ENCODE data around the gene DMRTA2.

The DMRTA2 gene

GRCh38 chr1:50422946-50423669 lies at the start of gene DMRTA2:
DMRTA2 (minus strand) TSS chr1:50423443; CDS start chr1:50421536, 1,907 bp downstream.
- peak; percentile 60 for DNase-seq (ENCODE audit: low spot score)

- no peak for DNase-seq (ENCODE audit: low spot score)
Observed at GRCh38 chr1:50471967-50472366, 48.7 kb upstream of the DMRTA2 start.

- no peak for DNase-seq (ENCODE audit: low spot score)
Observed at GRCh38 chr1:50462964-50463363, 39.7 kb upstream of the DMRTA2 start.

- no peak for DNase-seq (ENCODE audit: low spot score)
Observed at GRCh38 chr1:50458507-50458906, 35.3 kb upstream of the DMRTA2 start.

- DNase-seq (ENCODE audit: low spot score): no peak
Observed at GRCh38 chr1:50454911-50455310, 31.7 kb upstream of the DMRTA2 start.

- no peak for DNase-seq (ENCODE audit: low spot score)
Observed at GRCh38 chr1:50453266-50453665, 30.0 kb upstream of the DMRTA2 start.

- DNase-seq (ENCODE audit: low spot score): no peak
Observed at GRCh38 chr1:50452700-50453099, 29.5 kb upstream of the DMRTA2 start.

GRCh38 chr1:50450861-50451653 lies 27.8 kb upstream of the DMRTA2 start:
- DNase-seq (ENCODE audit: low spot score): no peak

- DNase-seq (ENCODE audit: low spot score): no peak
Observed at GRCh38 chr1:50447961-50448360, 24.7 kb upstream of the DMRTA2 start.

GRCh38 chr1:50441183-50441582 lies 17.9 kb upstream of the DMRTA2 start:
- no peak for DNase-seq (ENCODE audit: low spot score)

GRCh38 chr1:50438945-50439344 lies 15.7 kb upstream of the DMRTA2 start:
- DNase-seq (ENCODE audit: low spot score): no peak

- DNase-seq (ENCODE audit: low spot score): no peak
Observed at GRCh38 chr1:50436489-50436888, 13.2 kb upstream of the DMRTA2 start.

GRCh38 chr1:50430010-50430405 lies 6.8 kb upstream of the DMRTA2 start:
- no peak for DNase-seq (ENCODE audit: low spot score)

GRCh38 chr1:50427818-50428779 lies 4.9 kb upstream of the DMRTA2 start:
- no peak for DNase-seq (ENCODE audit: low spot score)

GRCh38 chr1:50427086-50427817 lies 4.0 kb upstream of the DMRTA2 start:
- no peak for DNase-seq (ENCODE audit: low spot score)

- no peak for DNase-seq (ENCODE audit: low spot score)
Observed at GRCh38 chr1:50426702-50427085, 3.5 kb upstream of the DMRTA2 start.

- DNase-seq (ENCODE audit: low spot score): no peak
Observed at GRCh38 chr1:50426108-50426700, 3.0 kb upstream of the DMRTA2 start.

GRCh38 chr1:50425376-50426107 lies 2.3 kb upstream of the DMRTA2 start:
- no peak for DNase-seq (ENCODE audit: low spot score)

GRCh38 chr1:50424884-50425375 lies 1.7 kb upstream of the DMRTA2 start:
- DNase-seq (ENCODE audit: low spot score): no peak

All from globus pallidus (tissue), 1 donor.